NCI-H2171 treated with DMSO at 0.1 percent for 48 hours (cell line): Measurements from ENCODE around the gene HPD.
"Not testable (repeated sequence)": the region's sequence is repeated elsewhere in the genome, so short reads cannot be mapped to it uniquely, and the experiment has no call there.

ENCODE experiments used
- DNase-seq: peaks from one replicate; lab custom pipeline; 2025; lab: John Stamatoyannopoulos, UW

The HPD gene

GRCh38 chr12:121858662-121859572 lies at the start of gene HPD:
Gene HPD (minus strand): TSS chr12:121858859. CDS start chr12:121858823, 36 bp downstream.
- DNase-seq = no peak

- no peak for DNase-seq
These were observed 47.1 kb upstream of the HPD start for GRCh38 chr12:121905746-121906145.

- no peak for DNase-seq
These were observed 44.5 kb upstream of the HPD start for GRCh38 chr12:121903202-121903601.

GRCh38 chr12:121899590-121899989 lies 40.9 kb upstream of the HPD start:
- DNase-seq = no peak

GRCh38 chr12:121898287-121898686 lies 39.6 kb upstream of the HPD start:
- no peak for DNase-seq

GRCh38 chr12:121894633-121895032 lies 36.0 kb upstream of the HPD start:
- DNase-seq = no peak

- DNase-seq = peak; percentile 74
These were observed 35.4 kb upstream of the HPD start for GRCh38 chr12:121893961-121894460.

GRCh38 chr12:121892673-121893561 lies 34.3 kb upstream of the HPD start:
- DNase-seq = no peak

- not testable (repeated sequence) for DNase-seq
These were observed 31.0 kb upstream of the HPD start for GRCh38 chr12:121889661-121890060.

GRCh38 chr12:121889274-121889624 lies 30.6 kb upstream of the HPD start:
- no peak for DNase-seq

GRCh38 chr12:121888478-121889273 lies 30.0 kb upstream of the HPD start, which contains the start of gene PSMD9:
Gene PSMD9 (plus strand): TSS chr12:121888790. CDS start chr12:121888857, 67 bp downstream.
- peak; percentile 98 for DNase-seq

GRCh38 chr12:121888083-121888477 lies 29.4 kb upstream of the HPD start:
- DNase-seq = no peak

- not testable (repeated sequence) for DNase-seq
These were observed 26.5 kb upstream of the HPD start for GRCh38 chr12:121885129-121885528.

GRCh38 chr12:121883315-121883660 lies 24.6 kb upstream of the HPD start:
- DNase-seq = no peak

GRCh38 chr12:121876080-121876447 lies 17.4 kb upstream of the HPD start:
- DNase-seq = not testable (repeated sequence)

- DNase-seq = no peak
These were observed 16.9 kb upstream of the HPD start for GRCh38 chr12:121875582-121875981.

GRCh38 chr12:121874071-121874470 lies 15.4 kb upstream of the HPD start:
- no peak for DNase-seq

GRCh38 chr12:121873216-121873569 lies 14.5 kb upstream of the HPD start:
- DNase-seq = no peak

GRCh38 chr12:121872546-121873215 lies 14.0 kb upstream of the HPD start:
- peak; percentile 43 for DNase-seq

GRCh38 chr12:121871467-121871866 lies 12.8 kb upstream of the HPD start:
- no peak for DNase-seq

GRCh38 chr12:121869229-121869628 lies 10.6 kb upstream of the HPD start:
- DNase-seq = not testable (repeated sequence)
